ENCODE data around the gene DNAJC5. TPM values are rescaled to one million over a fixed set of nuclear protein-coding genes. Genes with fewer than 3 reads are reported as not detected.

Gene DNAJC5
- total RNA-seq, 1 donor from 2014 or later, result 25.5 TPM

GRCh38 chr20:63884506-63885263 lies 10.2 kb upstream of the DNAJC5 start:
- no peak for DNase-seq (ENCODE audit: low spot score)

GRCh38 chr20:63885264-63886053 lies 9.5 kb upstream of the DNAJC5 start:
- no peak for DNase-seq (ENCODE audit: low spot score)

DNA sequence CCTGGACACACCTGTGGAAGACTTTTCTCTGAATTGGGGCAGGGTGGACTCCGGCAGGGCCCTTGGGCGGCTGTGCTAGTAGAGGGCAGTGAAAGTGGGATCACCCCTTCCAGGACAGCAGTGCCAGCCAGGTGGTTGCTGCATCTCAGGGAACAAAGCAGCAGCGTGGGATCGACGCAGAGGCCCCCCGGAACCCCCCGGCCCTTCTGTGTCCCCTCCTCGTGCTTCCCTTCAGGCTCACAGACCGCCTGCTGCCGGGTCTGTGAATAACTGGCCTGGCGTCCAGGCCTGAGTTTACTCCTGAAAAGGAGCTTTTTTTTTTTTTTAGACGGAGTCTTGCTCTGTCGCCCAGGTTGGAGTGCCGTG lies 8.9 kb upstream of the DNAJC5 start:
- no peak for DNase-seq (ENCODE audit: low spot score)

GRCh38 chr20:63886921-63887320 lies 8.0 kb upstream of the DNAJC5 start:
- DNase-seq (ENCODE audit: low spot score), result no peak

DNA sequence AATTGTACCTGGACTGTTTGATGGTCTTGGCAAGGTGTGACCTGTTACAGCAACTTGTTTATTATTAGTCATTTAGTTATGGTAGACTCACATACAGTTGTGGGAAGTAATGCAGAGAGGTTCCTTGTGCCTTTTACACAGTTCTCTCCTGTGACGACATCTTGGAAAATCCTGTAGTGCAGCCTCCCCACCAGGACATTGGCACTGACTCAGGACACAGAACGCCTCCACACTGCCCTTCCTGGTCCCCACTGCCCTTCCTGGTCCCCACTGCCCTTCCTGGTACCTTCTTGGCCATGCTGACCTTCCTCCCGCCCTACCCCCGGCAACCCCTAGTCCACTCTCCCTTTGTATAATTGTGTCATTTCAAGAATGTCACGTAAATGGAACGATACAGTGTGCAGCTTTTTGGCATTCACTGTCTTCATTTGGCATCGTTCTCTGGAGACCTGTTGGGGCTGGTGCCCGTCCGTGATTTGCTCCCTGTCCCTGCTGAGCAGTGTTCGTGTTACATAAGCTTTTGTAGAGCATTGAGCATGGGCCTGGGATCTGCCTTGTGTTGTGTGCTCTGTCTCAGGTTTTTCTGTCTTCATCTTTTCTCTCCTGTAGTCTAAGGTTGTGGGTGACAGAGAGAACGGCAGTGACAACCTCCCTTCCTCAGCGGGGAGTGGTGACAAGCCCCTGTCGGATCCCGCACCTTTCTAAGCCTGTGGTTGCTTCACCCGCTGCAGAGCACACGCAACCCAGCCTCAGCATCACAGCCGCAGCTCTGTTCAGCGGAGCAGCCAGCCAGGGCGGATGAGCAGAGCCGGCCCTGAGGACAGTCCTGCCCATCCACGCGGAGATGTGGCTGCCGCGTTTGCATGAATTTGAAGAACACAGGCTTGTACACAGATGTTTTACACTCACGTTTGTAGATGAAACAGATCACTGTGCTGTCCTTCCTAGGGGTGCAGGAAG lies 5.4 kb upstream of the DNAJC5 start:
- DNase-seq (ENCODE audit: low spot score), result no peak

DNA sequence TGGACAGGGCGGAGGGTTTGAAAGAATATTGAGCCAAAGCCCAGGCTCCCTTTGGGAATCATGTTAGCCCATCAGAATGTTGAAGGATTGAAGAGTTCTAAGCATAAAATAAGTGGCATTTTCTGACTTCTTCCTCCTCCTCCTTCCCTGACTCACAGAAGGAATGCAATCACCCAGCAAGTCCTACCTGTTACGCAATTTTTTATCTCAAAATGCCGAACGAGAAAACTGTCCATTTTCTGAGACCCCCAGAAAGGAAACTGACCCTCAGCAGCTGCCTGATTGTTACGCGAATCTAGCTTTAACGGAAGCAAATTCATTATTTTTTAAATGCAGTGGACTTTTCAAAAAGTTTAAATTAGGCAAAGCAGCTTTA lies 4.7 kb upstream of the DNAJC5 start:
- no peak for DNase-seq (ENCODE audit: low spot score)

DNA sequence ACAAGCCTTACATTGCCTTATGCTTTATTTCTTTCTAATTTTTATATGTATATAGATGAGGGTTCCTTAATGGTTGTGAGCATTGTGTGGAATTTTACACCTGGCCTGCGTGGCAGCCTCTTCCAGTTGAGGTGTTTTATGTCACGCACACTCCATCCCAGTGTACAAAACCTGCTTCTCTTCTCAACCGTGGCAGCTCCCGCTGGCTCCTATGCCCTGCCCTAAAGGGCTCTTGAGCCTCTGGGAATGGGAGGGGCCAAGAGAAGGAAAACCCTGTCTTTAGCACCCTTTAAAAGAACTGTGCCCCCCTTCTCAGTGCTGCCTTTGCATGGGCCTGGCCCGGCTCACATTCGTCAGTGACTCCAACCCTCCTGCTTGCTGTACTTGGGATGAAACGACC lies 4.3 kb upstream of the DNAJC5 start:
- DNase-seq (ENCODE audit: low spot score), result no peak

DNA sequence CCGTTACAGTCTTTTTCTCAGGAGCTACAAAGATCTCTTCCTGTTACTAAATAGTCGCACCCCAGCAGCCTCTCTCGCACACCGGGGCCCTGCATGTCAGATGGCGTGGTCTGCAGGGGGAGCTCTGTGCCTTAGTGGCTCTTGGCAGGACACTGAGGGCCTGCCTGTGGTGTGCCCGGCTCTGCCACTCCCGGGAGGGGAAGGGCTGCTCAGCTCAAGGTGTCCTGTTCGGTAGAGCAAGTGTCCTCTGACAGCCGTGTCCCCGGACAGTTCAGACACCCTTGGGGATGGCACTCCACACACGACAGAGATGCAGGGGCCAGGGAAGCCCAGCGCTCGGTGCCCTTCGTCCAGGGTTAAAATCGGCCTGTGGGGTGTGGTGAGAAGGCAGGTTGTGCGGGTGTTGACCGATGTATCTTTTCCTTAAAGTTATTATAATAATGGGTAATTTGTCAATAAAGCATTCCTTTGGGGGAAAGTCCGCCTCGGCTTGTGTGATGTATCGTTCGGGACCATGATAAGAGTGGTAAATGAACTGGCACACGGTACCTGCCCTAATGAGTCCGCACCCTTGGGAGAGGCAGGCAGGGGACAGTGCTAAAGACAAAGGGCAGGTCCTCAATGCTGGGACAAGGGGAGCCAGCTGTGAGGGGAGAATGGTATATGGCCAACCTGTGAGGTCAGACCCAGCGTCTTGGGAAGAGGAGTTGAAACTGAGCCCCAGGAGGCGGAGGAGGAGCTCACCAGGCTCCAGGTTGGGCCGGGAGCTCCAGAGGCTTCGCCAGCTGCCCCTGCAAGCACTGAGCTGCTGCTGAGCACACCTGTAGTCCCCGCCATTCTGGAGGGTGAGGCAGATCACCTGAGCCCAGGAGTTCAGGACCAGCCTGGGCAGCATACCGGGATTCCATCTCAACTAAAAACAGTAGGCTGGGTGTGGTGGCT lies 3.6 kb upstream of the DNAJC5 start:
- no peak for DNase-seq (ENCODE audit: low spot score)

DNA sequence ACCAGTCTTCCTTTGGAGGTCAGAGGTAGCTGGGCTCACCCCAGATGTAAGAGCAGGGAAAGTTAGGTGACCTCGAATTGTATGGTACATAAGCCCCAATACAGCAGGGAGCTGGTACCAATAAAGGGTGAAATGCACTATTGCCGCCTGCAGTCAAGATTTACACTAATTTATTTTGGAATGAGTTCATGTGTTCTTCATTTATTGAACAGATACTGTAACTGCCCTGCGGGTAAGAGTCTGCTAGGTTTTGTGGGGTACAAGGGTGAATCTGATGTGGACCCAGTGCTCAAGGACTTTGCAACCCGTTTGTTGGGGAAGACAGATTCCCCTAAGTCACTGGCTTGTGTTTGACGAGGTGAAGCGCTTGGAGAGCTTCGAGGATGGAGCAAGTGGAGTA lies 2.5 kb upstream of the DNAJC5 start:
- DNase-seq (ENCODE audit: low spot score), result no peak

DNA sequence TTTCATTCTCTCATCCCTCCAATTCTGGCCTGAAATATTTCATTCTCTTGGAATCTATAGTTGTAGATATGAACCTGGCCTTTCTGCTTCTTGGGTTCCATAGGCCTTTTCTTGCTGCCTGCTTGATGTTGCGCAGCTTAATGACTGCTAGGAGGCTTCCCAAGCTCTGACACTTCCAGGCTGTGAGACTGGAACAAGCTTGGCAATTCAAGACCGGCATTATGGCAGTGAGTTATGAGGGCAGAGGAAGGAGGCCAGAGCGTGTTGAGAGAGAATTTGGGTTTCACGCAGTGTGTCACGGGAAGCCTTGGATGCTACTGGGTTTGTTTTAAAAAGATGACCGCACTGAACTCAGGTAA lies 948 bp upstream of the DNAJC5 start:
- DNase-seq (ENCODE audit: low spot score), result no peak

DNA sequence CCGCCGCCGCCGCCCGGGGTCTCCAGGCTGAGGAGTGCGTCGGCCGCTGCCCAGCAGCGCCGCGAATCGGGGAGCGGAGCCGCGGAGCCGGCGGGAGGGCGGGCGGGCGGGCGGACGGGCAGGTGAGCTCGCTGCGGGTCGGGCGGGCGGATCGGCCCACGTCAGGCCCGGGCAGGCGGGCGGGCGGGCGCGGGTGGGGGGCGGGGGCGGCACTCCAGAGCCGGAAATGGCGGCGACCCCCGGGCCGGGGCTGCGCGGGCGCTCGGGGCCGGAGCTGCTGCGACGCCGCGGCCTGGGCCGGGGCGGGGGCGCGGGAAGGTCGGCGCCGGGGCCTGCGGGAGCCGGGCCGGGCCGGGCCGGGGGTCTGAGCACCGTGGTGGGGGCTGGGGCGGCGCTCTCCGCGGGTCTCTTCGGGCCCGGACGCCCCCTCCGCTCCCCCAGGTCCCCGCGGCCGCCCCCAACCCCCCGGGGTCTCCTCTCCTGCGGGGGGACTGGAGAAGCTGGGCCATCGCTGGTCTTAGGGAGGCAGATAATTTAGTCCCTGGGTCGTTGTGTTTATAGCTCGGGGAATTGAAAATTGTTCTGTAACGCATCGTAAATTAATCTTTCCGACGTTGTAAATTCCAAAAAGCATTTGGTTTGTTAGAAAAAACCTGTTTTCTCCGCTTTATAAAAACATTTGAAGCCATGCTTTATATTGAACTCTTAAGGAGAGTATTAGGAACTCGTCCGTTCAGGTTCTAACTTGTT lies 451 bp downstream of the DNAJC5 start:
- no peak for DNase-seq (ENCODE audit: low spot score)

GRCh38 chr20:63895952-63896263 lies 982 bp downstream of the DNAJC5 start:
- DNase-seq (ENCODE audit: low spot score), result peak; percentile 46

GRCh38 chr20:63896264-63897105 lies 1.6 kb downstream of the DNAJC5 start:
- DNase-seq (ENCODE audit: low spot score), result peak; percentile 47

DNA sequence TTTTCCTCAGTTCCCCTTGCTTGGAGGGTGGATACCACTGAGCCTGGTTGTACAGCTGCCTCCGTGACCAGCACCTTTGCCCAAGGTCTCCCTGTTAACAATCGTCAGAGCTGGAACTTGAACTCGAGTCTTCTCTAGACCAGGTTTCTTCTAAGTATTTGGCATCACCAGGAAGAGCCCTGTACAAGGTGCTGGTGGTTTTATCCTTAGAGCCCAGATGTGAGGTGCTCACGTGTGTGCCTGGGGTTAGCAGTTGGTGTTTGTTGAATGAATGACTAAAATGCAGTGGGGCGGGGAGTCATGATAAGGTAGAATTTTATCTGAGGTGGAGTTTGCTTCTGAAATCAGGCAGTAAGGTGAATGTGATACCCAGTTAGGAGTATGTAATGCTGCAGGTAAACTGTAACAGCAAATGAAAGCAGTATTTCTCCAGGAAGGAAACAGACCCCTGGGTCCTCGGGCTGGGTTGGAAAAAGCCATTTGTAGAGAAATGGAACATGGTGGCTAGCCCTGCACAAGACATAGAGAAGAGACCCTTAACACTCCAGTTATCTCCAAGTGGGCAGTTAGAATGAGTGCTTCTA lies 3.1 kb downstream of the DNAJC5 start:
- no peak for DNase-seq (ENCODE audit: low spot score)

GRCh38 chr20:63898882-63899558 lies 4.1 kb downstream of the DNAJC5 start:
- DNase-seq (ENCODE audit: low spot score), result no peak

- DNase-seq (ENCODE audit: low spot score), result no peak
Observed at GRCh38 chr20:63900413-63900812, 5.5 kb downstream of the DNAJC5 start.

DNA sequence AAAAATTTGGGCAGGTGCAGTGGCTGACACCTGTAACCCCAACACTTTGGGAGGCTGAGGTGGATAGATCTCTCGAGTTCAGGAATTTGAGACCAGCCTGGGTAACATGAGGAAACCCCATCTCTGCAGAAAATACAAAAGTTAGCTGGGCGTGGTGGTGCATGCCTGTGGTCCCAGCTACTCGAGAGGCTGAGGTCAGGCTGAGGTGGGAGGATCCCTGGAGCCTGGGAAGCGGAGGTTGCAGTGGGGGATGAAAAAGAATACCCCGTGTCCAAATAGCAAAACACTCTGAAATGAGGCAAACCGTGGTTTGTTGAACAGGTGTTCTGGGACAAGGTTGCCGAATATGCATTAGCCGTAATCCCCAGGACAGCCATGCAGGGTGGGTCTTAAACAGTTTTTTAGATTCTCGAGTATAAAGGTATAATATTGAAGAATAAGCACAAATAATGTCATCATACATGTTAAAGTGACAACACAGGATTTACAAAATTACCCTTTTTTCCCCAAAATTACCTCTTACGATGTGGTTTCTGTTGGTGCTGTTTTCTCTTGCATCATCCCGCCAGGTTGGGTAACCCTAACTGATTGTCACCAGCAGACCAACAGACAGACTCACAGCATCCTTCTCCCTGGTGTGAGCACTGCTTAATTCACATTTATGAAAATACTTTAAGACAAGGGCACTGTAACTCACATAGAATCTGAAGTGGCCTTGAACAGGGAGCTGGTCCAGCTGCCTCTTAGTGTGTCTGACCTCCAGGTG lies 9.1 kb downstream of the DNAJC5 start:
- DNase-seq (ENCODE audit: low spot score), result no peak

Data from umbilical cord (tissue), 2 donors.